Endodermal cell (in vitro differentiated cells): ENCODE results near the gene UBTF. TPM values are rescaled to one million over a fixed set of nuclear protein-coding genes. Genes with fewer than 3 reads are reported as not detected.

Experiments used
- DNase-seq: peaks from one replicate; pipeline ENCODE4 v3.0.0-alpha.2; 2017
- H3K27ac ChIP-seq: 2 replicates; pipeline ENCODE4 v1.5.1; 2013; ENCODE audit warnings: mild to moderate bottlenecking, low read depth, low read length, moderate library complexity
- H3K27me3 ChIP-seq: 2 replicates; pipeline ENCODE4 v1.6.1; 2013; ENCODE audit warnings: mild to moderate bottlenecking, low read length, moderate library complexity; ENCODE audit not compliant: insufficient read depth, control insufficient read depth, poor library complexity, severe bottlenecking
- H3K36me3 ChIP-seq: 2 replicates; pipeline ENCODE4 v1.7.0; 2013; ENCODE audit warnings: mild to moderate bottlenecking, low read length, moderate library complexity; ENCODE audit not compliant: control insufficient read depth, insufficient read depth
- H3K4me1 ChIP-seq: one replicate; pipeline ENCODE4 v1.7.0; 2013; ENCODE audit warnings: low read length; ENCODE audit not compliant: control insufficient read depth, insufficient read depth
- H3K4me3 ChIP-seq: 2 replicates; pipeline ENCODE4 v1.5.1; 2013; ENCODE audit warnings: mild to moderate bottlenecking, low read length, moderate library complexity
- H3K9ac ChIP-seq: 2 replicates; pipeline ENCODE4 v1.6.1; 2013; ENCODE audit warnings: mild to moderate bottlenecking, low read length, moderate library complexity; ENCODE audit not compliant: poor library complexity, severe bottlenecking; ENCODE audit errors: extremely low read depth
- H3K9me3 ChIP-seq: 2 replicates; pipeline ENCODE4 v1.6.1; 2013; ENCODE audit warnings: mild to moderate bottlenecking, low read length, moderate library complexity; ENCODE audit not compliant: control insufficient read depth
- H3K27ac Mint-ChIP-seq: 2 replicates; pipeline ENCODE4 v1.8.0; 2020; ENCODE audit warnings: mixed read lengths
- H3K27me3 Mint-ChIP-seq: 2 replicates; pipeline ENCODE4 v1.8.0; 2021; ENCODE audit warnings: mild to moderate bottlenecking, mixed read lengths; ENCODE audit not compliant: insufficient read depth
- H3K36me3 Mint-ChIP-seq: 2 replicates; pipeline ENCODE4 v1.8.0; 2020; ENCODE audit warnings: low read depth, mixed read lengths
- H3K4me1 Mint-ChIP-seq: 2 replicates; pipeline ENCODE4 v1.8.0; 2020; ENCODE audit warnings: mixed read lengths
- H3K4me3 Mint-ChIP-seq: 2 replicates; pipeline ENCODE4 v1.8.0; 2020; ENCODE audit warnings: mild to moderate bottlenecking, moderate library complexity, mixed read lengths
- H3K9me3 Mint-ChIP-seq: 2 replicates; pipeline ENCODE4 v1.8.0; 2020; ENCODE audit warnings: mild to moderate bottlenecking, mixed read lengths
- CTCF ChIP-seq: fragments of 200-600 bp; sonication (generic); conservative IDR thresholded peaks from 2 replicates; pipeline ENCODE4 v1.5.0; 2021; ENCODE audit warnings: antibody characterized with exemption, mild to moderate bottlenecking
- WGBS, 2 experiments: methylation state at CpG; one replicate each; pipeline versions ENCODE4 v1.1.5 to v1.1.7; 2013; ENCODE audit warnings: missing lambda C conversion rate in 2 of 2, mixed read lengths in 1 of 2; ENCODE audit not compliant: insufficient coverage in 1 of 2, insufficient read length in 1 of 2; 5-methylcytosine and 5-hydroxymethylcytosine counted together
- total RNA-seq, 2 donors: library from RNA; stranded (reverse); fragmentation: NEBNext Ultra II Directional in 1 of 2; extraction: Animal tissue kit (Norgen Biotek cat#: 25700) in 1 of 2; gene quantifications; 2 replicates in 1 of 2; 3 replicates in 1 of 2; pipeline ENCODE4 v1.2.1, GENCODE V29; 2021

Gene UBTF
- total RNA-seq, 2 donors from 2014 or later: 62.0 to 89.9 TPM

- Mint-ChIP-seq H3K36me3 (peaks cover 33% of the 10 kb centered on the region), H3K27me3 (no peaks in the 10 kb centered on the region), H3K4me3 (no peak overlapping the region), H3K9me3 (peaks cover 11% of the 10 kb centered on the region), H3K27ac (peak overlapping the region; percentile 21), H3K4me1 (peaks cover 5% of the 10 kb centered on the region)
- no peak for DNase-seq
- TF ChIP-seq CTCF: no peak
- H3K27ac ChIP-seq: no peak overlapping the region
- peaks cover 9% of the 10 kb centered on the region for H3K9me3 ChIP-seq
- H3K4me1 ChIP-seq: no peaks in the 10 kb centered on the region
- 89 to 96% methylated on average over 8 of the region's 8 CpGs for WGBS, 2 experiments
- H3K27me3 ChIP-seq: no peaks in the 10 kb centered on the region
- H3K4me3 ChIP-seq: peak overlapping the region; percentile 88
- H3K36me3 ChIP-seq: peaks cover 36% of the 10 kb centered on the region
- no peak overlapping the region for H3K9ac ChIP-seq
These were observed 35.2 kb downstream of the UBTF start for GRCh38 chr17:44184212-44184810.

GRCh38 chr17:44183024-44183423 lies 36.5 kb downstream of the UBTF start:
- TF ChIP-seq CTCF: no peak
- no peaks in the 10 kb centered on the region for H3K27me3 ChIP-seq
- no peaks in the 10 kb centered on the region for H3K27me3 Mint-ChIP-seq
- H3K27ac Mint-ChIP-seq: peak overlapping the region; percentile 68
- no peak overlapping the region for H3K4me3 Mint-ChIP-seq
- H3K9me3 ChIP-seq: peaks cover 9% of the 10 kb centered on the region
- H3K36me3 Mint-ChIP-seq: peaks cover 37% of the 10 kb centered on the region
- peaks cover 4% of the 10 kb centered on the region for H3K4me1 Mint-ChIP-seq
- H3K36me3 ChIP-seq: peaks cover 33% of the 10 kb centered on the region
- no peak for DNase-seq
- 100% methylated on average over 2 of the region's 2 CpGs for WGBS, 2 experiments
- H3K9me3 Mint-ChIP-seq: peaks cover 13% of the 10 kb centered on the region
- H3K4me1 ChIP-seq: no peaks in the 10 kb centered on the region
- H3K4me3 ChIP-seq: no peak overlapping the region
- H3K27ac ChIP-seq: no peak overlapping the region
- no peak overlapping the region for H3K9ac ChIP-seq

GRCh38 chr17:44178133-44178532 lies 41.3 kb downstream of the UBTF start:
- no peak for TF ChIP-seq CTCF
- no peak for DNase-seq
- H3K4me3 ChIP-seq: no peak overlapping the region
- Mint-ChIP-seq H3K4me1 (no peaks in the 10 kb centered on the region), H3K9me3 (peaks cover 13% of the 10 kb centered on the region), H3K4me3 (no peak overlapping the region), H3K36me3 (peaks cover 49% of the 10 kb centered on the region), H3K27ac (no peak overlapping the region), H3K27me3 (no peaks in the 10 kb centered on the region)
- peaks cover 9% of the 10 kb centered on the region for H3K9me3 ChIP-seq
- 94 to 98% methylated on average over 14 of the region's 14 CpGs for WGBS, 2 experiments
- no peak overlapping the region for H3K27ac ChIP-seq
- no peaks in the 10 kb centered on the region for H3K27me3 ChIP-seq
- H3K4me1 ChIP-seq: no peaks in the 10 kb centered on the region
- H3K9ac ChIP-seq: no peak overlapping the region
- peaks cover 44% of the 10 kb centered on the region for H3K36me3 ChIP-seq
